Stomach (tissue), 9 donors: Measurements from ENCODE around the gene AGAP1. TPM values are rescaled to one million over a fixed set of nuclear protein-coding genes. Genes with fewer than 3 reads are reported as not detected.

Experiments used
- DNase-seq, 2 donors: peaks; one replicate each; pipeline versions ENCODE4 v3.0.0 to v3.0.0-alpha.2; 2013 to 2019
- H3K27ac ChIP-seq, 5 donors: fragments of 200-600 bp in 4 of 5; sonication (generic) in 4 of 5; one replicate each; pipeline ENCODE4 v1.5.1; 2013 to 2019; ENCODE audit warnings: mild to moderate bottlenecking in 1 of 5, moderate library complexity in 1 of 5
- H3K27me3 ChIP-seq, 3 donors: fragments of 200-600 bp; sonication (generic); one replicate each; pipeline ENCODE4 v1.5.1; 2017 to 2019; ENCODE audit warnings: mixed run types in 1 of 3
- H3K36me3 ChIP-seq, 4 donors: fragments of 200-600 bp; sonication (generic); 1 replicate in 3 of 4; 2 replicates in 1 of 4; pipeline ENCODE4 v1.5.1; 2016 to 2019
- H3K4me1 ChIP-seq, 4 donors: fragments of 200-600 bp; sonication (generic); one replicate each; pipeline ENCODE4 v1.5.1; 2016 to 2019
- H3K4me3 ChIP-seq, 4 donors: fragments of 200-600 bp; sonication (generic) in 3 of 4; one replicate each; pipeline ENCODE4 v1.5.1; 2016 to 2019; ENCODE audit warnings: mild to moderate bottlenecking in 1 of 4
- H3K9me3 ChIP-seq, 4 donors: fragments of 200-600 bp; sonication (generic); one replicate each; pipeline ENCODE4 v1.5.1; 2016 to 2019
- CTCF ChIP-seq, 7 experiments: fragments of 450-650 bp in 4 of 7; fragments of 200-600 bp in 3 of 7; sonication (generic) in 3 of 7; IDR thresholded peaks; one replicate each; pipeline ENCODE4 v1.5.1; 2016 to 2019; ENCODE audit warnings: antibody characterized with exemption in 7 of 7, control low read depth in 2 of 7, mild to moderate bottlenecking in 1 of 7
- EP300 ChIP-seq: sonication (generic); formaldehyde crosslinking; IDR thresholded peaks from one replicate; pipeline ENCODE4 v1.6.1; 2017; ENCODE audit warnings: antibody characterized with exemption
- POLR2A ChIP-seq, 4 donors: fragments of 450-650 bp; IDR thresholded peaks; one replicate each; pipeline ENCODE4 v1.6.1; 2016; ENCODE audit warnings: antibody characterized with exemption in 4 of 4, control low read depth in 2 of 4, mild to moderate bottlenecking in 1 of 4, moderate library complexity in 1 of 4
- POLR2AphosphoS5 ChIP-seq, 3 donors: sonication (generic); formaldehyde crosslinking; IDR thresholded peaks; one replicate each; pipeline ENCODE4 v1.6.1; 2016; ENCODE audit warnings: antibody characterized with exemption in 3 of 3
- WGBS, 5 donors: extraction: QIAGEN DNeasy Blood & Tissue Kit in 3 of 5; methylation state at CpG; one replicate each; pipeline versions ENCODE4 v1.1.5 to v1.1.7; 2013 to 2018; 5-methylcytosine and 5-hydroxymethylcytosine counted together
- intact Hi-C: fragments of 100-400 bp; cut with DNase I; formaldehyde crosslinking; loops from one replicate; pipeline ENCODE4 v1.15.1; 2023; ENCODE audit warnings: low total_unique reads
- polyA plus RNA-seq, 3 donors: library from polyadenylated mRNA; stranded (reverse); fragments of 200-250 nt; gene quantifications; one replicate each; pipeline ENCODE4 v1.2.3, GENCODE V29; 2013
- total RNA-seq, 5 donors: library from RNA; depleted of rRNA; stranded (reverse); fragments of >200 nt; gene quantifications; one replicate each; pipeline versions ENCODE4 v1.1.0 to v1.2.3, GENCODE V29; 2014 to 2016
- donor health status: healthy with polysubstance abuse.
- donor health status: Bipolar disorder and iron deficiency.
- donor health status: healthy.

AGAP1 gene
- total and polyA plus RNA-seq, 8 donors, result 4.2 to 139 (median 35.0) TPM

DNA sequence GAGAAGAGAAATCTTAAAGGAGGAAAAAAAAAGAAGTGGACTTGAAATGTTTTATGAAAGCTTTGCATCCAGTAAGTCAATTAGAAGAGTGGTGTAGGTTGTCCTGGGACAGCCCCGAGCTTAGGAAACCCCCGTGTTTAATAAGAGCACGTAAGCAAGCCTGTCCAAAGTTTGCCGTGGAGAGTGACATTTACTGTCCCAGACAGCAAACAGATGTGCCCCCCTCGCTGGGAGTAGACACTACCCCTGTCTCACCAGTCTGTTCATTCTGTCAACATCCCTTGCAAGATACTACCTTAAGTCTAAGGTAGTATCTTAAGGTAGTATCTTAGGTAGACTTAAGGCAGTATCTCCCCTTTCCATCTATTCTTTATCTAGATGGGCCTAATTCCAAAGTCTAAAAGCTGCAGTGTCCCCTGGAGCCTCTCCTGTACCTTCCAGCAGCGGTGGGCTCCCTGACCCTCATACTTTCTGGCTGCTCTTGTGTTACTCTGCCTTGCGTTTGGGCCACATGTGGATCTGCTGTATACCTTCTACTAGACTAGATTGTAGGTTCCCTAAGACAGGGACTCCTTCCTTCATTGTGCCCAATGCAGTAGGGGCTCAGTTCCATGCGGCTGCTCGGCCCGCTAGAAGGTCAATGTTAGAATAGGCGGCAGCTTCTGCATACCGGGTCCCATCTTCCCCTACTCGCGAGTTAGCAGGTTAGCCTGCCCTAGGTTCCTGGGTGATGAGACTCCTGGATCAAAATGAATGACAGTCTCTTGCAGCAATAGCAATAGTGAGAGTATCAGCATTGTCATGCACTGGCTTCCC, 430.2 kb downstream of the AGAP1 start:
- H3K9me3 ChIP-seq, result no peaks in the 10 kb centered on the region
- H3K27me3 ChIP-seq, result no peaks in the 10 kb centered on the region
- no peak overlapping the region for H3K27ac ChIP-seq
- WGBS, 5 donors, result 85 to 95% (median 90%) methylated on average over 14 of the region's 14 CpGs
- no peak overlapping the region for H3K4me3 ChIP-seq
- no peak for DNase-seq
- intact Hi-C loops, result no loop called here
- TF ChIP-seq CTCF (IDR thresholded peaks at IDR 0.05), result no peak
- TF ChIP-seq POLR2A (IDR thresholded peaks at IDR 0.05), result no peak
- no peak for TF ChIP-seq EP300
- no peak for TF ChIP-seq POLR2AphosphoS5 (IDR thresholded peaks at IDR 0.05)
- peaks cover 0 to 20% (median 10%) of the 10 kb centered on the region in 4 donors for H3K36me3 ChIP-seq
- peaks cover 0 to 5% (median 0%) of the 10 kb centered on the region in 4 donors for H3K4me1 ChIP-seq

GRCh38 chr2:235924675-235925063, 430.8 kb downstream of the AGAP1 start:
- peaks cover 0 to 16% (median 7%) of the 10 kb centered on the region in 4 donors for H3K36me3 ChIP-seq
- TF ChIP-seq POLR2A (IDR thresholded peaks at IDR 0.05) (no peak), POLR2AphosphoS5 (IDR thresholded peaks at IDR 0.05) (no peak), EP300 (no peak), CTCF (IDR thresholded peaks at IDR 0.05) (no peak)
- no peaks in the 10 kb centered on the region for H3K9me3 ChIP-seq
- H3K27ac ChIP-seq, result no peak overlapping the region
- DNase-seq, result no peak
- 78 to 91% (median 85%) methylated on average over 4 of the region's 4 CpGs for WGBS, 5 donors
- no peak overlapping the region for H3K4me3 ChIP-seq
- intact Hi-C loops, result no loop called here
- H3K27me3 ChIP-seq, result no peaks in the 10 kb centered on the region
- peaks cover 0 to 5% (median 0%) of the 10 kb centered on the region in 4 donors for H3K4me1 ChIP-seq

DNA sequence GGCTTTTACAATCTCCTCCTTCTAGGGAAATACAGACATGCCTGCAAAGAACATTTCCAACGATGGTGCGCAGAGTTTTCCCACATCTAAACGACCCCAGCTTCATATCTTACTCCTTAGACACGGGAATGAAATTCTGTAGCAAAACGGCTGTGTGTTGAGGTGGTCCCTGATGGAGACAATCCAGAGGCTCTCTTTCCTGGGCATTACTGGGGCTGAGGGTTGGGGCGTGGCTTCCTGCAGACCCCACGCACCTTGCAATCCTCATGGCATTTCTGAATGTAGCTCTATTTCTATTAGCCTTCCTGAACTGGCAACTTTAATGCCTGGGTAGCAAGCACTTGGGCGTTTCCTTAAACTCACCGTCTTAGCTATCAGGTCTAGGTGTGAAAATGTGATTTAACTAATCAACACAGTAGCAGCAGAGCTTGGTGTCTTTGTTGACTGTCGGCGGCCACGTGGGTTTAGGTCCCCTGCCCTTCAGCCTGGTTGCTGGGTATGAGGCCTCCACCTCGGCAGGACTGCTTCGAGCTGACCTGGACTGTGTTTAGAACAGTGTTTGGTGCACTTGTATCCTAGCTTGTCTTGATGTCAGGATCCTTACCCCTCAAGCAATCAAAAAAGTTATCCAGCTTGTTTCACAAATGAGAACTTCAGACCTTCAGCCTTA, 431.5 kb downstream of the AGAP1 start:
- DNase-seq, result peak in 1 of 2 donors; percentile 37

More for the DNA sequence above, 431.5 kb downstream of the AGAP1 start:
- peaks cover 0 to 12% (median 6%) of the 10 kb centered on the region in 4 donors for H3K36me3 ChIP-seq
- H3K27ac ChIP-seq, result no peak overlapping the region
- intact Hi-C loops, result no loop called here
- H3K27me3 ChIP-seq, result no peaks in the 10 kb centered on the region
- H3K4me3 ChIP-seq, result no peak overlapping the region
- peaks cover 0 to 5% (median 0%) of the 10 kb centered on the region in 4 donors for H3K4me1 ChIP-seq
- TF ChIP-seq EP300 (no peak), CTCF (IDR thresholded peaks at IDR 0.05) (no peak), POLR2AphosphoS5 (IDR thresholded peaks at IDR 0.05) (no peak), POLR2A (IDR thresholded peaks at IDR 0.05) (no peak)
- H3K9me3 ChIP-seq, result no peaks in the 10 kb centered on the region
- 52 to 75% (median 71%) methylated on average over 14 of the region's 14 CpGs for WGBS, 5 donors
